ENCODE data around the gene GFOD1.

Gene GFOD1

DNA sequence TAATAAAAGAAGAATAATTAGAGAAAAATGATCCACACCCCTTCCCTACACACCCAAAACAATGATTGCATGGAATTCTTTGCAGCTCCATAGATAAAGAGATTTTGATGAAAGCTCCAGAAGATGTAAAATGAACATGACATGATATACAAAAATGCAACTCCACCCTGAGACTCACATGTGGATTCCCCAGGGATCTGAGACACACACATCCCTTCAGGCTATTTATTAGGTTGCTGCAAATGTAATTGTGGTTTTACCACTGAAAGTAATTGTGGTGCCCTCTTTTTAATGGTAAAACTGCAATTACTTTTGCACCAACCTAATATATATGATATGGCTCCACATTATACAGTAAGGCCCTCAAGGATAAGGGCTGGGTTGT, 118.7 kb downstream of the GFOD1 start:
- no peaks in the 10 kb centered on the region for H3K79me2 ChIP-seq (ENCODE audit: insufficient read depth, low read length)
- H4K20me1 ChIP-seq (ENCODE audit: insufficient read depth, low read length, poor library complexity, severe bottlenecking): no peaks in the 10 kb centered on the region
- no peak overlapping the region for H3K4me3 ChIP-seq (ENCODE audit: low read length, poor library complexity, severe bottlenecking)
- peaks cover 11% of the 10 kb centered on the region; the same call in 1 of the 2 replicates for H3K36me3 ChIP-seq (ENCODE audit: insufficient read depth, low read length)
- peaks cover 5% of the 10 kb centered on the region for H3K4me1 ChIP-seq (ENCODE audit: insufficient read depth, low read length, poor library complexity, severe bottlenecking)
- no peaks in the 10 kb centered on the region for H3K27me3 ChIP-seq (ENCODE audit: insufficient read depth, low read length, poor library complexity, severe bottlenecking)
- no peaks in the 10 kb centered on the region for H3K9me2 ChIP-seq (replicated peaks; ENCODE audit: low read depth, low read length)
- H2AFZ ChIP-seq (ENCODE audit: low read length): no peak overlapping the region
- H3K4me2 ChIP-seq (ENCODE audit: low read depth, low read length, poor library complexity, severe bottlenecking): no peak overlapping the region
- H3K9me3 ChIP-seq (ENCODE audit: insufficient read depth, low read depth, low read length): no peaks in the 10 kb centered on the region
- TF ChIP-seq CTCF (conservative IDR thresholded peaks at IDR 0.05; ENCODE audit: low read length): no peak
- no peak for TF ChIP-seq EZH2phosphoT487 (IDR thresholded peaks at IDR 0.05; ENCODE audit: borderline replicate concordance)
- H3F3A ChIP-seq (ENCODE audit: low read depth): no peaks in the 10 kb centered on the region
- no peak overlapping the region for H3K9ac ChIP-seq (ENCODE audit: low read depth, low read length, poor library complexity, severe bottlenecking)

DNA sequence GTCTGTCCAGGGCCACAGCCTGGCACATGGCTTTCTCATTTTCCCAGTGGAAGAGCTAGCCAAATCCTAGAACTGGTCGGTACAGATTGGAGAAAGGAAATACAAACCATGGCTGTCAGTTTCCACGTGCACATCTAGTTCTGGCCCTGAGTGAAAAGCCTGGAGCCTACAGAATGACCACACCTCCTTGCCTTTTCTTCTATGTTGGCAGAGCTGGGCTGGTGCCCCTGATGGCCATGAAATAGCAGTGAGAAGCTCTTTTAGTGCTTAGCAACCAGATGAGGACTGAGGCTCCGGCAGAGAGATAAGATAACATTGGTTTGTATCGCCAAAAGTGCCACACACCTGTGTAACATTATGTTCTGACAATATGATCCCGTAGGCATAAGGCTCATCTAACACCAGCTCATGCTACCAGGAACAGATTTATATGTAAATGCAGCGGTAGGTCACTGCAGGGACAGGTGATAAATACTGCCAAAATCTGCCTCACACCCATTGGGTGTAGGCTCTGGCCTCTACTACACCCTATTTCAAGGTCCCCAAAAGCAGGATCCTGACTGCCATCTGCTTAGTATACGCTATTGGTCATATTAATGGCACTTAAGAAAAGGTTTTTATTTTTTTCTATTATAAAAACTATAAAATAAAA, 119.2 kb downstream of the GFOD1 start:
- no peak overlapping the region for H2AFZ ChIP-seq (ENCODE audit: low read length)
- H3K9me2 ChIP-seq (replicated peaks; ENCODE audit: low read depth, low read length): no peaks in the 10 kb centered on the region
- no peak overlapping the region for H3K4me2 ChIP-seq (ENCODE audit: low read depth, low read length, poor library complexity, severe bottlenecking)
- H3K9ac ChIP-seq (ENCODE audit: low read depth, low read length, poor library complexity, severe bottlenecking): no peak overlapping the region
- H3K79me2 ChIP-seq (ENCODE audit: insufficient read depth, low read length): no peaks in the 10 kb centered on the region
- peaks cover 11% of the 10 kb centered on the region; the same call in 1 of the 2 replicates for H3K36me3 ChIP-seq (ENCODE audit: insufficient read depth, low read length)
- H3K4me3 ChIP-seq (ENCODE audit: low read length, poor library complexity, severe bottlenecking): no peak overlapping the region
- H3K9me3 ChIP-seq (ENCODE audit: insufficient read depth, low read depth, low read length): no peaks in the 10 kb centered on the region
- H3K27me3 ChIP-seq (ENCODE audit: insufficient read depth, low read length, poor library complexity, severe bottlenecking): no peaks in the 10 kb centered on the region
- no peaks in the 10 kb centered on the region for H3F3A ChIP-seq (ENCODE audit: low read depth)
- no peaks in the 10 kb centered on the region for H4K20me1 ChIP-seq (ENCODE audit: insufficient read depth, low read length, poor library complexity, severe bottlenecking)
- peaks cover 5% of the 10 kb centered on the region for H3K4me1 ChIP-seq (ENCODE audit: insufficient read depth, low read length, poor library complexity, severe bottlenecking)
- no peak for TF ChIP-seq CTCF (conservative IDR thresholded peaks at IDR 0.05; ENCODE audit: low read length)
- TF ChIP-seq EZH2phosphoT487 (IDR thresholded peaks at IDR 0.05; ENCODE audit: borderline replicate concordance): no peak

GRCh38 chr6:13367396-13367795, 120.0 kb downstream of the GFOD1 start:
- no peaks in the 10 kb centered on the region for H3K27me3 ChIP-seq (ENCODE audit: insufficient read depth, low read length, poor library complexity, severe bottlenecking)
- H3K9me2 ChIP-seq (replicated peaks; ENCODE audit: low read depth, low read length): no peaks in the 10 kb centered on the region

More at GRCh38 chr6:13367396-13367795, 120.0 kb downstream of the GFOD1 start:
- Histone ChIP-seq H3K4me2 (ENCODE audit: low read depth, low read length, poor library complexity, severe bottlenecking) (no peak overlapping the region), H3K4me1 (ENCODE audit: insufficient read depth, low read length, poor library complexity, severe bottlenecking) (peaks cover 5% of the 10 kb centered on the region), H2AFZ (ENCODE audit: low read length) (no peak overlapping the region), H3K9ac (ENCODE audit: low read depth, low read length, poor library complexity, severe bottlenecking) (no peak overlapping the region), H3K4me3 (ENCODE audit: low read length, poor library complexity, severe bottlenecking) (no peak overlapping the region), H4K20me1 (ENCODE audit: insufficient read depth, low read length, poor library complexity, severe bottlenecking) (no peaks in the 10 kb centered on the region), H3F3A (ENCODE audit: low read depth) (no peaks in the 10 kb centered on the region), H3K36me3 (ENCODE audit: insufficient read depth, low read length) (peaks cover 11% of the 10 kb centered on the region; the same call in 1 of the 2 replicates), H3K9me3 (ENCODE audit: insufficient read depth, low read depth, low read length) (no peaks in the 10 kb centered on the region), H3K79me2 (ENCODE audit: insufficient read depth, low read length) (no peaks in the 10 kb centered on the region)
- TF ChIP-seq CTCF (conservative IDR thresholded peaks at IDR 0.05; ENCODE audit: low read length): no peak
- no peak for TF ChIP-seq EZH2phosphoT487 (IDR thresholded peaks at IDR 0.05; ENCODE audit: borderline replicate concordance)
